GM04504 (cell line): ENCODE results near the gene STARD4.

Experiments
- DNase-seq: peaks from one replicate; pipeline ENCODE4 v3.0.0-alpha.2; 2012; ENCODE audit warnings: low read depth

Gene STARD4, protein sequence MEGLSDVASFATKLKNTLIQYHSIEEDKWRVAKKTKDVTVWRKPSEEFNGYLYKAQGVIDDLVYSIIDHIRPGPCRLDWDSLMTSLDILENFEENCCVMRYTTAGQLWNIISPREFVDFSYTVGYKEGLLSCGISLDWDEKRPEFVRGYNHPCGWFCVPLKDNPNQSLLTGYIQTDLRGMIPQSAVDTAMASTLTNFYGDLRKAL

GRCh38 chr5:111512375-111513130 lies at the start of gene STARD4:
TSS of gene STARD4 (minus strand) at chr5:111512535. CDS start at chr5:111507433, 5,102 bp downstream.
- DNase-seq: peak; percentile 88

GRCh38 chr5:111559680-111560079 lies 47.3 kb upstream of the STARD4 start:
- no peak for DNase-seq

DNA sequence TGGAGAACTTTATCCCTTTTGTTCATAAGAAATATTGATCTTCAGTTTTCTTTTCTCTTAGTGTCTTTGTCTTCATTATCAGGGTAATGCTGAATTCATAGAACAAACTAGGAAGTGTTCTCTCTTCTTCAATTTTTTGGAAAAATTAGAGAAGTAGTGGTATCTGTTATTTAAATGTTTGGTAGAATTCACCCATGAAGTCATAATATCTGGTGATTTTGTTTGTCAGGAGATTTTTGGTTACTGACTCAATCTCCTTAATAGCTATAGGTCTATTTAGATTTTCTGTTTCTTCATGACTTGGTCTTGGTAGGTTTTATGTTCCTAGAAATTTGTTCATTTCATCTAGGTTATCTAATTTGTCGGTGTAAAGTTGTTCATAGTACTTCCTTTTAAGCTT lies 45.4 kb upstream of the STARD4 start:
- no peak for DNase-seq

DNA sequence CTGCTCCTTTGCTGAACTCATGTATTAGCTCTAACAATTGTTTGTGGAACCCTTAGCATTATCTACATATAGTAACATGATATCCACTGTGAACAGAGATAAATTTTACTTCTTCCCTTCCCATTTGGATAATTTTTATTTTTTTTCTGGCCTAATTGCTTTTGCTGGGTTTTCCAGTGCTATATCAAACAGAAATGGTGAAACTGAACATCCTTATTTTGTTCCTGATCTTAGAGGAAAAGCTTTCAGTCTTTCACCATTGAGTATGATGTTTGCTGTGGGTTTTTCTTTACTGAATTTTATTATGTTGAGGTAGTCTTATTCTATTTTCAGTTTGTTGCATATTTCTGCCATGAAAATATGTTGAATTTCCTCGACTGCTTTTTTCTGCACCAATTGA lies 44.8 kb upstream of the STARD4 start:
- no peak for DNase-seq

DNA sequence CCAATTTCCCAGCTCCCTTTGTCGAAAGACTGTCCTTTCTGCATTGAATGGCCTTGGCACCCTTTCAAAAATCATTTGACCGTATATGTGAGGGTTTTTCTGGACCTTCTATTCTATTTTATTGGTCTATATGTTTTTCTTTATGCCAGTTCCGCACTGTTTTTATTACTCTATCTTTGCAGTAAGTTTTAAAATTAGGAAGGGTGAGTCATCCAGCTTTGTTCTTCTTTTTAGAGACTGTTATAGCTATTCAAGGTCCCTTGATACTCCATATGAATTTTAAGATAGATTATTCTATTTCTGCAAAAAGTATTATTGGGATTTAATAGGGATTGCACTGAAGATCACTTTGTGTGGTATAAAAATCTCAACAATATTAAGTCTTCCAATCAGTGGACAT lies 44.2 kb upstream of the STARD4 start:
- no peak for DNase-seq

GRCh38 chr5:111555760-111556159 lies 43.4 kb upstream of the STARD4 start:
- no peak for DNase-seq

- DNase-seq: no peak
These were observed 41.5 kb upstream of the STARD4 start for GRCh38 chr5:111553868-111554267.

DNA sequence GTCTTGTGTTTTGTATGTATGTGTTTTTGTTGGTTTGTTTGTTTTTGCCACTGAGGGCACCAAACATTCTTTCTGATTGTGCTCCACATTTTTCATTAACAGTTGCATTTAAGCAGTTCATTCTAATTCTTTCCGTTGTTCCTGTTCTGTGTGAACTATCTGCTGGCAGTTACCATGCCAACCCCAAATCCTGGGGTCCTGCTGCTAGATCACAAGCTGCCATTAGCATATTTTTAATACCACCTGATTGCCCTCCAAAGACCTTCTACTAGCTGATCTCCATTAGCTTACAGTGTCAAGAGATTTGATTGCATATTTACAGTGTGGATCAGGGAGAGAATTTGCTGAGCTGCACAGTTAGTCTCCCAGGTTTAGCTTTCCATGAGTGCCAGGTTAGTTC lies 40.6 kb upstream of the STARD4 start:
- DNase-seq: no peak

DNA sequence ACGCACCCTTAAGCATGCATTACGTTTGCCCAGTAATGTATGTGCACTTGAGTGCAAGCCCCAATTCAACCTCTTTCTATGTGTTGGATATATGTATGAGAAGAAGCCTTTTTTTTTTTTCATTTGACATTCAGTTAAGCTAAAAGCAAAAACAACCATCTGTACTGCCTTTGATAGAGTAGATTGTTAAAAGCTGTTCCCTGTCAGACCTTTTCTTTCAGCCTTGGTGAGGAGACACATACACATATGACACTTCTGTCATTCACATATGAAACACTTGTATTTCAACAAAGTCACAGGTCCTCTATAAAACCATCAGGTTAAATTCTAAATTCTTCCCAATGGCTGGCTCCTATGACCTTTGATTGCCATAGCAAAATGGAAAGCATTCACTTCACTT lies 40.2 kb upstream of the STARD4 start:
- no peak for DNase-seq

DNA sequence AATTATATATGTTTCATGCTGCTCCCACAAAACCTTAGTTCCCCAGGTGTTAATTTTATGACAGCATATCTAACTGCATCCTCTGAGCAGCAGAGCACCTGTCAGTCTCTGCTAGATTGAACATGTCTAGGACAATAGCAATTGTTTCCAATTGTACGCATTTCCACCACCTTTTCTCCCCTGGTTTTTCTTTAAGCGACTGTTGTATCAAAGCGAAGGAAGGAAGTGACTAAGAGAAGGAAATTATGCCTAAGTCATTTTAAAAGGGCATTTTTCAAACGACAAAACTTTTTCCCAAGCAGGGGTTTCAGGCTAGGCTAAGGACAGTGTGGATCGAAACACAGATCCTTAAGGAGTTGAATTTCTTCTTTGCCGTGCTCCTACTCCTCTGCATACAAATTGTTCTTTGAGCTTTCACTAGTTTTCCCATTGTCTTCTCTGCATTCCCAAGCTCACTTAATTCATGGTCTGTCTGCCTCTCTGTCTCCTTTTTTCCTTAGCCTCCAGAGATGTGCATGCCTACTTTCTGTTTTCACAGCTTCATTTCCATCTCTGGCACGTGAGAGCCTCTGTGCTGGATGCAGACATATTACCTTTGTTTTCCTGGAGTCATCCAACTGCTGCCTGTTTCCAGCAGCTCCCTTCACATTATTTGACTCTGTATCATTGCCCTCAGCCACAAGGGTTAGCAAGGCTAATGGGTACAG lies 39.4 kb upstream of the STARD4 start:
- no peak for DNase-seq

- no peak for DNase-seq
These were observed 38.8 kb upstream of the STARD4 start for GRCh38 chr5:111551161-111551560.

DNA sequence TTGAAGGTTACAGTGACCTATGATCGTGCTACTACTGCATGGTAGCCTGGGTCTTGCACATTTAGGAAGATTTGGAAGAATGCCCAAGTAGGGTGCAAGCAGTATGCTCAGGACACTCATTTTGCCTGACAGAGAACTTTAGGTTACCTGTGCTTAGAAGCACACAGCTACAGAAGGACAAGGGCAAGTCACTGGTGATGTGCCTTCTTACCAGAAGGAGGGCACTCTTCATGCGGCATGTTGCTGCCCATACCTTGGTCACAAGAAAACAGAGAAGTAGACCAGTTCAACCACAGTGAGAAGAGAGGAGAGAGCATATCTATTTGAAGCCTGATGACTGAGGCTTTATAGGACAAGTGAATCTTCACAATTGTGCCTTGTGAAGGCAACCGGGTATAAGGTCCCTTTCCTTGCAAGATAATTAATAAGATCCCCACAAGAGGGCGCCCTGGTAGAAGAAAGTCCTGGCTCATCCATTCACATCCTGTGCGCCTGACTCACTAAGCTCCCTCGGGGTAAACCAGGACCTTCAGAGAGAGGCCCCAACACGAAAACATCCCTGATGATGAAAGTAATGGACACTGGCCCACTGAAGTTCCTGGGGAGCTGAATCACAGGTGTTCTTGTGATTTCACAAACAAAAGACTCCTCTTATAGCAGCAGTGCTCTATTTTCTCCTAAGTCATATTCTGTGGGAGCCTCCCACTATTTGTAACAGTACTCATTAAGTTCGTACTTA lies 38.1 kb upstream of the STARD4 start:
- peak; percentile 94 for DNase-seq

DNA sequence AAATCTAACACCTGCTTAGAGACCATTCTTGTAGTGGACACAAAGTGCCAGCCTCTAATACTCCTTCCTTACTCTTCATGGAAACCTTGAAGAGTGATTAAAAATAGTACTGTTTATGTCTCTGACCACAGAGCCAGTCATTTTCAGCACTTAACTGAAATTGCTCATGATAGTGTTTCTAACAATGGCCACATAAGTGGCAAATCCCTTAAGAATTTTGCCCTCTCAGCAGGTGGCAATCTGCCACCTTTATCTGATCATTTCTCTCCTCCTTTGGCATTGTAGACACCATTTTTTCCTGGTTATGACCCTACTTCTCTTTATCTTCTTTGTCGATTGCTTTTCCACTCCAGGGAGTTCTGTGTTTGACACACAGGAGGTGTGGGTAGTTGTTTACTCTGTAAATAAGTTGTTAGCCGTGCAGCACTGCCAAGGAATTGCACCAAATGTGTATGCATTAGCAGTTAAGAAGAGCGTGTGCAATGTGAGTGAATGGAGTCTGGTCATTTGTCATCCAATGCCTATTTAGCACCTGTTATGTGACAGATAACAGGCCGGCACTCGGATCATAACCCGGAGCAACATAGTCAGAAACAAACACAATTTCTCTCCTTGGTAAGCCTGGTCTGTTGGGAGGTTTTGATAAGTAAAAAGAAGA lies 36.8 kb upstream of the STARD4 start:
- no peak for DNase-seq

GRCh38 chr5:111548348-111548950 lies 36.1 kb upstream of the STARD4 start:
- no peak for DNase-seq

DNA sequence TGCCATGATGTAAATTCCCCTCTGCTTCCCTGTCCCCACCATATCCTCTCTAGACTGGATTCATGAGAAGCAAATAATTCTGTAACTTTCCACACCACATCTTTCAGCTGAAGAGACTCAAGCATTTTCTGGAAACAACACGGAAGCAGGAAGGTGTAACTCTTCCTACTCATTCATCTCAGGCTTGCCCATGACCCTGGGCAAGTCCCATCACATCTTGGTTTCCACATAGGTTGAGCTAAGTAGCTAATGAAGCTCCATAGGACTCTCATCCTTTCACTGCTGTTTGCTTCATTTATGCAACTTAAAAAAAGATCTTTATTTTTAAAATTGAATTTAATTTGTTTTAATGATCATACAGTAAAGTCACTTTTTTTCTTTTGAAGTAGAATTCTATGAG lies 32.7 kb upstream of the STARD4 start:
- no peak for DNase-seq

GRCh38 chr5:111537141-111538024 lies 25.0 kb upstream of the STARD4 start:
- no peak for DNase-seq

GRCh38 chr5:111535879-111536549 lies 23.7 kb upstream of the STARD4 start:
- DNase-seq: no peak

- DNase-seq: no peak
These were observed 20.7 kb upstream of the STARD4 start for GRCh38 chr5:111532886-111533582.

GRCh38 chr5:111530298-111530740 lies 18.0 kb upstream of the STARD4 start:
- no peak for DNase-seq
